K562 (cell line): ENCODE results near the gene HIF1AN. TPM values are rescaled to one million over a fixed set of nuclear protein-coding genes. Genes with fewer than 3 reads are reported as not detected.

Experiments used
- ATAC-seq: fragments of 200-7000 bp; cut with Tn5 transposase; 3 replicates; pipeline ENCODE4 v1.9.1; 2020; ENCODE audit warnings: moderate library complexity
- BruUV-seq: library from RNA; stranded (reverse); fragments of 400-500 nt; replicated peaks from 2 replicates; lab custom pipeline; 2021; lab: Mats Ljungman, UMichigan
- CTCF ChIA-PET: fragments of 300-600 bp; formaldehyde crosslinking; extraction: SDS; loops from one replicate; lab custom pipeline; 2021; ENCODE audit warnings: low intra/inter-chr PET ratio; lab: Yijun Ruan, JAX
- POLR2A ChIA-PET: fragments of 300-600, 350-650 bp; sonication (Branson Sonifier 250); formaldehyde crosslinking; extraction: SDS; loops from one replicate; lab custom pipeline; 2021; ENCODE audit warnings: antibody characterized with exemption, inconsistent platforms; lab: Yijun Ruan, JAX
- DNase-seq, 4 experiments: peaks; one replicate each; pipeline versions ENCODE4 v3.0.0 to v3.0.0-alpha.2; 2011 to 2018; ENCODE audit warnings: low spot score in 3 of 4, mixed read lengths in 3 of 4; ENCODE audit errors: extremely low read depth in 1 of 4
- FAIRE-seq: peaks from 2 replicates; lab custom pipeline; 2011; peaks lifted over from hg19 to GRCh38; lab: Jason Lieb, UNC
- H2AFZ ChIP-seq: 2 replicates; pipeline ENCODE4 v1.6.0; 2011; ENCODE audit warnings: low read depth, low read length, control low read depth, inconsistent platforms
- H3K27ac ChIP-seq: fragments of 200-600 bp; 3 replicates; pipeline ENCODE4 v1.8.0; 2011; ENCODE audit warnings: low read depth, mild to moderate bottlenecking, control low read depth, inconsistent platforms, low read length, moderate library complexity, mixed read lengths; ENCODE audit errors: extremely low read depth
- H3K27me3 ChIP-seq, 2 experiments: fragments of 300-600 bp in 1 of 2; 2 replicates in 1 of 2; 3 replicates in 1 of 2; pipeline versions ENCODE4 v1.6.0 to v1.8.0; 2011; ENCODE audit warnings: inconsistent platforms in 2 of 2, low read length in 2 of 2, mild to moderate bottlenecking in 1 of 2, mixed read lengths in 1 of 2, moderate library complexity in 1 of 2; ENCODE audit not compliant: control insufficient read depth in 2 of 2, insufficient read depth in 2 of 2
- H3K36me3 ChIP-seq: fragments of 300-600 bp; 3 replicates; pipeline ENCODE4 v1.8.0; 2011; ENCODE audit warnings: mild to moderate bottlenecking, low read length, inconsistent platforms; ENCODE audit not compliant: control insufficient read depth, insufficient read depth
- H3K4me1 ChIP-seq, 2 experiments: fragments of 200-600 bp in 1 of 2; replicated peaks in 1 of 2; 2 replicates in 1 of 2; 3 replicates in 1 of 2; pipeline versions ENCODE4 v1.5.1 to v1.8.0; 2011; ENCODE audit warnings: inconsistent platforms in 2 of 2, low read length in 2 of 2, mild to moderate bottlenecking in 1 of 2, mixed read lengths in 1 of 2, moderate library complexity in 1 of 2; ENCODE audit not compliant: control insufficient read depth in 2 of 2, insufficient read depth in 2 of 2
- H3K4me2 ChIP-seq: 2 replicates; pipeline ENCODE4 v1.6.1; 2011; ENCODE audit warnings: low read length, control low read depth, inconsistent platforms, mixed read lengths; ENCODE audit not compliant: insufficient read depth
- H3K4me3 ChIP-seq: fragments of 200-600 bp; sonication (generic), shearing (Covaris generic); 2 replicates; pipeline ENCODE4 v1.5.1; 2016; ENCODE audit warnings: control low read depth, inconsistent platforms
- H3K79me2 ChIP-seq: fragments of 200-600 bp; 3 replicates; pipeline ENCODE4 v1.8.0; 2011; ENCODE audit warnings: low read length, inconsistent platforms; ENCODE audit not compliant: control insufficient read depth, insufficient read depth
- H3K9ac ChIP-seq, 2 experiments: 2 replicates each; pipeline versions ENCODE4 v1.6.0 to v1.6.1; 2011; ENCODE audit warnings: low read depth in 2 of 2, low read length in 2 of 2, control low read depth in 1 of 2, inconsistent platforms in 1 of 2, mild to moderate bottlenecking in 1 of 2, mixed read lengths in 1 of 2; ENCODE audit not compliant: insufficient read depth in 1 of 2
- H3K9me1 ChIP-seq: one replicate; pipeline ENCODE4 v1.6.0; 2011; ENCODE audit warnings: inconsistent platforms, mild to moderate bottlenecking, low read length, moderate library complexity; ENCODE audit not compliant: control insufficient read depth, insufficient read depth
- H3K9me3 ChIP-seq: replicated peaks from 2 replicates; pipeline ENCODE4 v1.5.1; 2011; ENCODE audit warnings: low read depth, low read length, inconsistent platforms; ENCODE audit not compliant: control insufficient read depth, insufficient read depth
- H4K20me1 ChIP-seq: replicated peaks from 2 replicates; pipeline ENCODE4 v1.6.1; 2011; ENCODE audit warnings: low read length, inconsistent platforms, mixed read lengths; ENCODE audit not compliant: control insufficient read depth, insufficient read depth
- CBX3 ChIP-seq, 2 experiments: IDR thresholded peaks; 1 replicate in 1 of 2; 2 replicates in 1 of 2; pipeline ENCODE4 v1.6.1; 2012; ENCODE audit warnings: inconsistent platforms in 2 of 2, low read length in 2 of 2, borderline replicate concordance in 1 of 2, control low read depth in 1 of 2
- CUX1 ChIP-seq: fragments of 200-800 bp; sonication (Bioruptor generic); IDR thresholded peaks from 2 replicates; pipeline ENCODE4 v1.6.1; 2016; ENCODE audit warnings: missing genetic modification characterization, missing compliant biosample characterization
- DNMT1 ChIP-seq: fragments of 450-650 bp; IDR thresholded peaks from 2 replicates; pipeline ENCODE4 v1.6.1; 2016; ENCODE audit warnings: antibody characterized with exemption, mild to moderate bottlenecking
- GTF2F1 ChIP-seq: IDR thresholded peaks from 2 replicates; pipeline ENCODE4 v1.6.1; 2011; ENCODE audit warnings: low read depth, low read length, improper control_type of control experiment
- POLR2G ChIP-seq: fragments of 200-400 bp; formaldehyde crosslinking; IDR thresholded peaks from 2 replicates; pipeline ENCODE4 v1.6.1; 2017; ENCODE audit warnings: low read depth, mild to moderate bottlenecking, antibody characterized with exemption, low read length, moderate library complexity
- RBBP5 ChIP-seq: fragments of 200-600 bp; sonication (generic); IDR thresholded peaks from 2 replicates; pipeline ENCODE4 v1.6.1; 2012; ENCODE audit warnings: borderline replicate concordance, mild to moderate bottlenecking, low read length, control low read depth, inconsistent platforms; ENCODE audit not compliant: insufficient read depth, poor library complexity, severe bottlenecking
- RBM14 ChIP-seq: fragments of 200-400 bp; formaldehyde crosslinking; IDR thresholded peaks from 2 replicates; pipeline ENCODE4 v1.6.1; 2018; ENCODE audit warnings: low read depth, mild to moderate bottlenecking, low read length, moderate library complexity, borderline replicate concordance; ENCODE audit not compliant: insufficient read depth
- TCFL5 ChIP-seq: fragments of 250-450 bp; sonication (Bioruptor Pico); conservative IDR thresholded peaks from 2 replicates; pipeline ENCODE4 v1.6.1; 2021; ENCODE audit warnings: mild to moderate bottlenecking, moderate library complexity, matching md5 sums
- TSC22D4 ChIP-seq: fragments of 450-650 bp; IDR thresholded peaks from 2 replicates; pipeline ENCODE4 v1.6.1; 2016; ENCODE audit warnings: missing genetic modification characterization, missing biosample characterization, control low read depth
- ZNF121 ChIP-seq: sonication (generic); formaldehyde crosslinking; conservative IDR thresholded peaks from 2 replicates; pipeline ENCODE4 v1.8.0; 2022; ENCODE audit warnings: missing genetic modification reagents
- ZNF146 ChIP-seq: IDR thresholded peaks from one replicate; pipeline ENCODE4 v1.6.1; 2018; ENCODE audit warnings: missing compliant biosample characterization; ENCODE audit not compliant: unreplicated experiment
- ZNF165 ChIP-seq: fragments of 250-450 bp; sonication (Bioruptor Pico); IDR thresholded peaks from 2 replicates; pipeline ENCODE4 v1.4.0; 2020; ENCODE audit warnings: borderline replicate concordance
- WGBS: fragments of 100-300 bp; shearing (Covaris generic); methylation state at CpG from one replicate; pipeline ENCODE4 v1.1.6; 2016; ENCODE audit warnings: low coverage, mixed read lengths; ENCODE audit not compliant: insufficient coverage; ENCODE audit errors: missing lambda C conversion rate; 5-methylcytosine and 5-hydroxymethylcytosine counted together
- in situ Hi-C: fragments of 300-500 bp; cut with MboI; formaldehyde crosslinking; loops from 4 replicates; pipeline ENCODE4 v1.15.0; 2018; ENCODE audit warnings: inconsistent platforms, mixed read lengths
- intact Hi-C: fragments of 100-400 bp; cut with micrococcal nuclease; formaldehyde crosslinking; loops from 2 replicates; pipeline ENCODE4 v1.14.2; 2022
- polyA plus RNA-seq, 8 experiments: library from polyadenylated mRNA; depleted of rRNA in 4 of 8; stranded (reverse) in 5 of 8; unstranded in 3 of 8; fragments of >200 nt; fragmentation: Nextera tagmentation in 2 of 8; fragmentation: Illumina TruSeq in 1 of 8; extraction: Ambion mirVana in 2 of 8; extraction: Trizol in 1 of 8; gene quantifications; 2 replicates each; pipeline versions ENCODE4 v1.2.1 to v1.2.3, GENCODE V29; 2011 to 2014; ENCODE audit warnings: inconsistent platforms in 1 of 8, missing spikeins in 1 of 8
- total RNA-seq, 7 experiments: library from RNA; depleted of rRNA in 6 of 7; stranded (reverse); fragments of >200 nt in 6 of 7; fragmentation: Illumina TruSeq in 2 of 7; extraction: Trizol in 2 of 7; gene quantifications; 2 replicates each; pipeline versions ENCODE4 v1.2.1 to v1.2.3, GENCODE V29; 2011 to 2021; ENCODE audit warnings: low replicate concordance in 1 of 7
- TF ChIP-seq, protein P1 (sequence below): fragments of 450-650 bp; IDR thresholded peaks from 2 replicates; pipeline ENCODE4 v1.7.0; 2016; ENCODE audit warnings: borderline replicate concordance

HIF1AN gene
- total and polyA plus RNA-seq, 9 of the 15 experiments (the other 6 are each of a cell fraction or from before 2014, with no cell fraction given), result 1.2 to 16.8 (median 6.9) TPM

- CTCF ChIA-PET, result no interaction called here
Measured at GRCh38 chr10:100551196-100551595, 15.5 kb downstream of the HIF1AN start.

More at GRCh38 chr10:100551196-100551595, 15.5 kb downstream of the HIF1AN start:
- H3K9ac ChIP-seq, result no peak overlapping the region
- no peak overlapping the region for H2AFZ ChIP-seq
- intact Hi-C loops, result no loop called here
- FAIRE-seq (no peak), DNase-seq (no peak), ATAC-seq (no peak)
- H3K9me1 ChIP-seq, result no peaks in the 10 kb centered on the region
- no peak overlapping the region for H3K27ac ChIP-seq
- 70% methylated on average over 4 of the region's 4 CpGs for WGBS
- POLR2A ChIA-PET, result interaction anchor here (0.8 to 1.8 kb wide), 4 partner anchors 11 to 172 kb away, joined by 3 to 6 read pairs (median 3); no protein-coding TSS in a partner anchor
- in situ Hi-C loops, result loop anchor here (10.0 to 25.0 kb wide), 2 partner anchors 311 to 464 kb away; no protein-coding TSS in a partner anchor
- H3K79me2 ChIP-seq, result no peaks in the 10 kb centered on the region
- no peak for TF ChIP-seq ZNF165
- TF ChIP-seq CUX1, result no peak
- TF ChIP-seq RBM14, result no peak
- no peak for TF ChIP-seq CBX3 (IDR thresholded peaks at IDR 0.05; ENCODE audit: borderline replicate concordance in 1 of 2, low read length in 2 of 2)
- no peak for TF ChIP-seq TSC22D4 (tag)
- TF ChIP-seq ZNF146, result no peak
- no peak for TF ChIP-seq GTF2F1
- TF ChIP-seq ZNF121, result no peak
- TF ChIP-seq DNMT1, result no peak
- TF ChIP-seq POLR2G, result no peak
- TF ChIP-seq, protein P1, sequence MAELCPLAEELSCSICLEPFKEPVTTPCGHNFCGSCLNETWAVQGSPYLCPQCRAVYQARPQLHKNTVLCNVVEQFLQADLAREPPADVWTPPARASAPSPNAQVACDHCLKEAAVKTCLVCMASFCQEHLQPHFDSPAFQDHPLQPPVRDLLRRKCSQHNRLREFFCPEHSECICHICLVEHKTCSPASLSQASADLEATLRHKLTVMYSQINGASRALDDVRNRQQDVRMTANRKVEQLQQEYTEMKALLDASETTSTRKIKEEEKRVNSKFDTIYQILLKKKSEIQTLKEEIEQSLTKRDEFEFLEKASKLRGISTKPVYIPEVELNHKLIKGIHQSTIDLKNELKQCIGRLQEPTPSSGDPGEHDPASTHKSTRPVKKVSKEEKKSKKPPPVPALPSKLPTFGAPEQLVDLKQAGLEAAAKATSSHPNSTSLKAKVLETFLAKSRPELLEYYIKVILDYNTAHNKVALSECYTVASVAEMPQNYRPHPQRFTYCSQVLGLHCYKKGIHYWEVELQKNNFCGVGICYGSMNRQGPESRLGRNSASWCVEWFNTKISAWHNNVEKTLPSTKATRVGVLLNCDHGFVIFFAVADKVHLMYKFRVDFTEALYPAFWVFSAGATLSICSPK, result no peak
- no peak for TF ChIP-seq TCFL5
- no peak for TF ChIP-seq RBBP5
- no TSS peak for BruUV-seq
- no peak overlapping the region for H3K4me2 ChIP-seq
- H4K20me1 ChIP-seq, result no peaks in the 10 kb centered on the region
- H3K4me3 ChIP-seq, result no peak overlapping the region
- no peaks in the 10 kb centered on the region for H3K27me3 ChIP-seq
- peaks cover 30% of the 10 kb centered on the region; the same call in 2 of the 3 replicates for H3K36me3 ChIP-seq
- H3K9me3 ChIP-seq, result no peaks in the 10 kb centered on the region
- H3K4me1 ChIP-seq, result no peaks in the 10 kb centered on the region
